ENCODE results near the gene MYH14. TPM values are rescaled to one million over a fixed set of nuclear protein-coding genes. Genes with fewer than 3 reads are reported as not detected.
A peak's percentile ranks its signal among the peaks of the same experiment; 100 is the strongest.

MYH14 gene
- total RNA-seq, 1 donor from 2014 or later, result not detected

- POLR2A ChIA-PET, result interaction anchor here (0.7 to 10.6 kb wide), 4 partner anchors 16 to 100 kb away, joined by 3 to 408 read pairs (median 6); no protein-coding TSS in a partner anchor
- Mint-ChIP-seq H3K4me3 (peak overlapping the region; percentile 93), H3K9me3 (peaks cover 3% of the 10 kb centered on the region), H3K4me1 (peaks cover 82% of the 10 kb centered on the region), H3K36me3 (ENCODE audit: low read depth) (peaks cover 26% of the 10 kb centered on the region), H3K27ac (peak overlapping the region; percentile 98), H3K27me3 (peaks cover 5% of the 10 kb centered on the region)
- intact Hi-C loops (cut with micrococcal nuclease), result no loop called here
- CTCF ChIA-PET, result no interaction called here
- ATAC-seq (ENCODE audit: low read depth), result peak; percentile 37
- TF ChIP-seq CTCF (IDR thresholded peaks at IDR 0.05), result no peak
- DNase-seq, result peak; percentile 87
Observed at GRCh38 chr19:50330365-50331078, 127.1 kb downstream of the MYH14 start.

GRCh38 chr19:50331221-50331993 lies 128.0 kb downstream of the MYH14 start:
- Mint-ChIP-seq H3K27ac (peak overlapping the region; percentile 91), H3K36me3 (ENCODE audit: low read depth) (peaks cover 35% of the 10 kb centered on the region), H3K4me3 (peak overlapping the region; percentile 93), H3K27me3 (peaks cover 5% of the 10 kb centered on the region), H3K9me3 (peaks cover 3% of the 10 kb centered on the region), H3K4me1 (peaks cover 83% of the 10 kb centered on the region)
- intact Hi-C loops (cut with micrococcal nuclease), result no loop called here
- ChIA-PET POLR2A (interaction anchor here (0.6 to 10.6 kb wide), 6 partner anchors 15 to 488 kb away, joined by 3 to 408 read pairs (median 6); partner anchors contain the start of gene SPIB), CTCF (no interaction called here)
- no peak for ATAC-seq (ENCODE audit: low read depth)
- no peak for DNase-seq
- TF ChIP-seq CTCF (IDR thresholded peaks at IDR 0.05), result no peak

GRCh38 chr19:50331994-50332243 lies 128.5 kb downstream of the MYH14 start:
- ChIA-PET CTCF (no interaction called here), POLR2A (interaction anchor here (1.3 to 10.6 kb wide), 4 partner anchors 15 to 99 kb away, joined by 4 to 408 read pairs (median 8); partner anchors contain the start of gene SPIB)
- H3K4me3 Mint-ChIP-seq, result peak overlapping the region; percentile 93
- H3K27me3 Mint-ChIP-seq, result peaks cover 5% of the 10 kb centered on the region
- peak overlapping the region; percentile 91 for H3K27ac Mint-ChIP-seq
- DNase-seq, result no peak
- intact Hi-C loops (cut with micrococcal nuclease), result no loop called here
- peaks cover 3% of the 10 kb centered on the region for H3K9me3 Mint-ChIP-seq
- H3K4me1 Mint-ChIP-seq, result peaks cover 78% of the 10 kb centered on the region
- no peak for TF ChIP-seq CTCF (IDR thresholded peaks at IDR 0.05)
- ATAC-seq (ENCODE audit: low read depth), result no peak
- H3K36me3 Mint-ChIP-seq (ENCODE audit: low read depth), result peaks cover 40% of the 10 kb centered on the region

GRCh38 chr19:50332244-50333038 lies 129.0 kb downstream of the MYH14 start:
- peaks cover 3% of the 10 kb centered on the region for H3K9me3 Mint-ChIP-seq
- DNase-seq (no peak), ATAC-seq (ENCODE audit: low read depth) (no peak)
- H3K36me3 Mint-ChIP-seq (ENCODE audit: low read depth), result peaks cover 45% of the 10 kb centered on the region
- intact Hi-C loops (cut with micrococcal nuclease), result loop anchor here (1.0 kb wide), 1 partner anchor 9 kb away; no protein-coding TSS in a partner anchor
- peaks cover 3% of the 10 kb centered on the region for H3K27me3 Mint-ChIP-seq
- peak overlapping the region; percentile 91 for H3K27ac Mint-ChIP-seq
- H3K4me1 Mint-ChIP-seq, result peaks cover 78% of the 10 kb centered on the region
- ChIA-PET CTCF (interaction anchor here (0.8 to 2.3 kb wide), 2 partner anchors 15 to 25 kb away, joined by 3 to 16 read pairs; no protein-coding TSS in a partner anchor), POLR2A (interaction anchor here (0.6 to 10.6 kb wide), 14 partner anchors 8 to 1183 kb away, joined by 3 to 408 read pairs (median 5); partner anchors contain the start of genes NR1H2, POLD1 and SPIB)
- H3K4me3 Mint-ChIP-seq, result peak overlapping the region; percentile 93
- TF ChIP-seq CTCF (IDR thresholded peaks at IDR 0.05), result no peak
